AG04449 (cell line): ENCODE data around the gene GSTT2.

Experiments used
- CTCF ChIA-PET: fragments of 350-600 bp; formaldehyde crosslinking; extraction: SDS; loops from one replicate; lab custom pipeline; 2021; ENCODE audit warnings: antibody characterized with exemption; lab: Yijun Ruan, JAX
- POLR2A ChIA-PET: fragments of 400-600, 350-600 bp; formaldehyde crosslinking; extraction: SDS; loops from one replicate; lab custom pipeline; 2020; ENCODE audit warnings: antibody characterized with exemption, inconsistent platforms; lab: Yijun Ruan, JAX
- DNase-seq: peaks from one replicate; pipeline ENCODE4 v3.0.0-alpha.2; 2010; ENCODE audit warnings: low read depth, low spot score
- H3K4me3 ChIP-seq: 2 replicates; pipeline ENCODE4 v1.5.1; 2011; ENCODE audit warnings: low read depth, mild to moderate bottlenecking, control low read depth, low read length
- TF ChIP-seq, protein P1 (sequence below): IDR thresholded peaks from one replicate; pipeline ENCODE4 v1.5.1; 2011; ENCODE audit warnings: mild to moderate bottlenecking, moderate library complexity, low read length, control low read depth, inconsistent platforms; ENCODE audit not compliant: insufficient read depth; ENCODE audit errors: missing control alignments

The GSTT2 gene

GRCh38 chr22:24011735-24012068, 31.8 kb downstream of the GSTT2 start:
- peak overlapping the region; percentile 92 for H3K4me3 ChIP-seq
- TF ChIP-seq, protein P1, sequence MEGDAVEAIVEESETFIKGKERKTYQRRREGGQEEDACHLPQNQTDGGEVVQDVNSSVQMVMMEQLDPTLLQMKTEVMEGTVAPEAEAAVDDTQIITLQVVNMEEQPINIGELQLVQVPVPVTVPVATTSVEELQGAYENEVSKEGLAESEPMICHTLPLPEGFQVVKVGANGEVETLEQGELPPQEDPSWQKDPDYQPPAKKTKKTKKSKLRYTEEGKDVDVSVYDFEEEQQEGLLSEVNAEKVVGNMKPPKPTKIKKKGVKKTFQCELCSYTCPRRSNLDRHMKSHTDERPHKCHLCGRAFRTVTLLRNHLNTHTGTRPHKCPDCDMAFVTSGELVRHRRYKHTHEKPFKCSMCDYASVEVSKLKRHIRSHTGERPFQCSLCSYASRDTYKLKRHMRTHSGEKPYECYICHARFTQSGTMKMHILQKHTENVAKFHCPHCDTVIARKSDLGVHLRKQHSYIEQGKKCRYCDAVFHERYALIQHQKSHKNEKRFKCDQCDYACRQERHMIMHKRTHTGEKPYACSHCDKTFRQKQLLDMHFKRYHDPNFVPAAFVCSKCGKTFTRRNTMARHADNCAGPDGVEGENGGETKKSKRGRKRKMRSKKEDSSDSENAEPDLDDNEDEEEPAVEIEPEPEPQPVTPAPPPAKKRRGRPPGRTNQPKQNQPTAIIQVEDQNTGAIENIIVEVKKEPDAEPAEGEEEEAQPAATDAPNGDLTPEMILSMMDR = no peak
- no peak for DNase-seq
- CTCF ChIA-PET = interaction anchor here (1.5 kb wide), 1 partner anchor 8 kb away, joined by 6 read pairs; no protein-coding TSS in a partner anchor
- POLR2A ChIA-PET = interaction anchor here (1.2 kb wide), 1 partner anchor 51 kb away, joined by 5 read pairs; no protein-coding TSS in a partner anchor

DNA sequence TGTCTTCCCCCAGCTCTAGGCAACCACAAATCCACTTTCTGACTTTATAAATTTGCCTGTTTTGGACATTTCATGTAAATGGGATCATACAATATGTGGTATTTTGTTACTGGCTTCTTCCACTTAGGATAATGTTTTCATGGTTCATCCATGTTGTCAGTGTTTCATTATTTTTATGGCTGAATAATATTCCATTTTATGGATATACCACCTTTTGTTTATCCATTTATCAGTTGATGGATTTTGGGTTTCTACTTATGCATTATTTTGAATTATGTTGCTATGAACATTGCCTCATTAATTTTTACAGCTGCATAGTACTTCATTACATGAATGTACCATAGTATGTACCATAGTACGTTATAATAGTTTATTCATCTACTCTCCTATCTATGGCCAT, 36.2 kb downstream of the GSTT2 start:
- ChIA-PET POLR2A (no interaction called here), CTCF (interaction anchor here (1.4 kb wide), 1 partner anchor 141 kb away, joined by 6 read pairs; no protein-coding TSS in a partner anchor)
- H3K4me3 ChIP-seq = no peak overlapping the region
- TF ChIP-seq, protein P1 = no peak
- DNase-seq = no peak

- TF ChIP-seq, protein P1 = no peak
- no peak for DNase-seq
- CTCF ChIA-PET = interaction anchor here (0.6 kb wide), 1 partner anchor 13 kb away, joined by 3 read pairs; no protein-coding TSS in a partner anchor
- POLR2A ChIA-PET = no interaction called here
- no peak overlapping the region for H3K4me3 ChIP-seq
Observed at GRCh38 chr22:24021304-24021703, 41.4 kb downstream of the GSTT2 start.

- no peak for DNase-seq
- POLR2A ChIA-PET = no interaction called here
- CTCF ChIA-PET = no interaction called here
- TF ChIP-seq, protein P1 = no peak
- no peak overlapping the region for H3K4me3 ChIP-seq
Observed at GRCh38 chr22:24023204-24023789, 43.4 kb downstream of the GSTT2 start.

GRCh38 chr22:24024354-24024753, 44.4 kb downstream of the GSTT2 start:
- TF ChIP-seq, protein P1 = no peak
- no peak overlapping the region for H3K4me3 ChIP-seq
- POLR2A ChIA-PET = no interaction called here
- CTCF ChIA-PET = no interaction called here
- no peak for DNase-seq

DNA sequence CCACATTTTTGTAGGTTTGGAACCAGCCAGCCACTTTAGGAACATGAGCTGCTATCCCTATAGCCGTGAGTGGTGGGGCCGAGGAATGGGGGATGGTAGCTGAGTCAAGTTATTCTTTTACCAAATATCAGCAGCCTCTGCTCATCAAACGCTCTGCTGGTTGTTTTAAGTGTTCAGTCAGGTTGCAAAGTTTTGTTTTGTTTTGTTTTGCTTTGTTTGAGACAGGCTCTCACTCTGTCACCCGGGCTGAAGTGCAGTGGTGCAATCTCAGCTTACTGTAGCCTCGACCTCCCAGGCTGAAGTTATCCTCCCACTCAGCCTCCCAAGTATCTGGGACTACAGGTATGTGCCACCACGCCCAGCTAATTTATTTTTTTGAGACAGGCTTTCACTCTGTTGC, 45.5 kb downstream of the GSTT2 start:
- no peak overlapping the region for H3K4me3 ChIP-seq
- DNase-seq = no peak
- POLR2A ChIA-PET = no interaction called here
- CTCF ChIA-PET = no interaction called here
- TF ChIP-seq, protein P1 = no peak
